IPS-20b (cell line): Measurements from ENCODE around the gene OR8K5.
"Not testable (repeated sequence)": the region's sequence is repeated elsewhere in the genome, so short reads cannot be mapped to it uniquely, and the experiment has no call there.

Experiments
- H3K27ac ChIP-seq: one replicate; pipeline ENCODE4 v1.5.1; 2013; ENCODE audit warnings: low read length
- H3K27me3 ChIP-seq: 2 replicates; pipeline ENCODE4 v1.6.1; 2013; ENCODE audit warnings: mild to moderate bottlenecking, low read length, inconsistent platforms; ENCODE audit not compliant: insufficient read depth
- H3K36me3 ChIP-seq: 2 replicates; pipeline ENCODE4 v1.6.1; 2013; ENCODE audit warnings: low read depth, mild to moderate bottlenecking, inconsistent platforms, low read length, moderate library complexity; ENCODE audit not compliant: insufficient read depth
- H3K4me1 ChIP-seq: 2 replicates; pipeline ENCODE4 v1.6.1; 2013; ENCODE audit warnings: mild to moderate bottlenecking, control low read depth, inconsistent platforms, low read length, moderate library complexity; ENCODE audit not compliant: insufficient read depth
- H3K4me3 ChIP-seq: 2 replicates; pipeline ENCODE4 v1.5.1; 2013; ENCODE audit warnings: mild to moderate bottlenecking, low read length, inconsistent platforms
- H3K9ac ChIP-seq: 2 replicates; pipeline ENCODE4 v1.6.1; 2013; ENCODE audit warnings: low read depth, mild to moderate bottlenecking, inconsistent platforms, low read length, moderate library complexity
- H3K9me3 ChIP-seq: 2 replicates; pipeline ENCODE4 v1.6.1; 2013; ENCODE audit warnings: mild to moderate bottlenecking, low read depth, low read length, inconsistent platforms; ENCODE audit not compliant: insufficient read depth

OR8K5 gene, protein sequence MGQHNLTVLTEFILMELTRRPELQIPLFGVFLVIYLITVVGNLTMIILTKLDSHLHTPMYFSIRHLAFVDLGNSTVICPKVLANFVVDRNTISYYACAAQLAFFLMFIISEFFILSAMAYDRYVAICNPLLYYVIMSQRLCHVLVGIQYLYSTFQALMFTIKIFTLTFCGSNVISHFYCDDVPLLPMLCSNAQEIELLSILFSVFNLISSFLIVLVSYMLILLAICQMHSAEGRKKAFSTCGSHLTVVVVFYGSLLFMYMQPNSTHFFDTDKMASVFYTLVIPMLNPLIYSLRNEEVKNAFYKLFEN

DNA sequence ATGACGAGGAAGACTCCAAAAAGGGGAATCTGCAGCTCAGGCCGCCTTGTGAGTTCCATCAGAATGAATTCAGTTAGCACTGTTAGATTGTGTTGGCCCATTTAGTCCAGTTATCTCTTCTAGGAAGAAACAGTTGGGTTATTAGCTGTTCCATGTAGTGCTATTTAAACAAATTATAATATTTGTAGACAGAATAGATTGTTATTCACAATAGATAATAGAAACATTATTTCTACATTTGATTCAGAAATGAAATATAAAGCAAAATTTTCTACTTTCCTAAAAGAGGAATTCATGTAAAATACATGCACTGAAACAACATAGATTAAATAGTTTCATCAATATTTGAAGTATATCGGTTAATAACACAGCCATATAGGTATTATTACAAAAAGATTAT lies at the start of gene OR8K5:
Gene OR8K5 (minus strand): TSS at position 101 of the 400 bp plus-strand sequence. CDS start 0 bp downstream, at position 101.
- Histone ChIP-seq H3K36me3 (no peaks in the 10 kb centered on the region), H3K4me1 (no peaks in the 10 kb centered on the region), H3K4me3 (no peak within 1 kb of the TSS), H3K27me3 (no peaks in the 10 kb centered on the region), H3K9ac (no peak within 1 kb of the TSS), H3K9me3 (peaks cover 10% of the 10 kb centered on the region; the same call in 1 of the 2 replicates), H3K27ac (no peak within 1 kb of the TSS)

- Histone ChIP-seq H3K9me3 (no peaks in the 10 kb centered on the region; the same call in 1 of the 2 replicates), H3K4me1 (no peaks in the 10 kb centered on the region), H3K27ac (no peak overlapping the region), H3K4me3 (no peak overlapping the region), H3K27me3 (no peaks in the 10 kb centered on the region), H3K36me3 (no peaks in the 10 kb centered on the region), H3K9ac (no peak overlapping the region)
Measured at GRCh38 chr11:56207790-56208189, 47.7 kb upstream of the OR8K5 start.

GRCh38 chr11:56197367-56197766 lies 37.2 kb upstream of the OR8K5 start:
- Histone ChIP-seq H3K4me3 (no peak overlapping the region), H3K4me1 (no peaks in the 10 kb centered on the region), H3K9ac (no peak overlapping the region), H3K9me3 (no peaks in the 10 kb centered on the region), H3K27me3 (no peaks in the 10 kb centered on the region), H3K27ac (no peak overlapping the region), H3K36me3 (no peaks in the 10 kb centered on the region)

- Histone ChIP-seq H3K27me3 (no peaks in the 10 kb centered on the region), H3K27ac (no peak overlapping the region), H3K36me3 (no peaks in the 10 kb centered on the region), H3K4me3 (no peak overlapping the region), H3K4me1 (no peaks in the 10 kb centered on the region), H3K9ac (no peak overlapping the region), H3K9me3 (peaks cover 3% of the 10 kb centered on the region)
Measured at GRCh38 chr11:56196705-56197104, 36.6 kb upstream of the OR8K5 start.

- no peaks in the 10 kb centered on the region for H3K27me3 ChIP-seq
- no peaks in the 10 kb centered on the region for H3K36me3 ChIP-seq
- H3K4me1 ChIP-seq: no peaks in the 10 kb centered on the region
- H3K9me3 ChIP-seq: peaks cover 11% of the 10 kb centered on the region
- H3K27ac ChIP-seq: no peak overlapping the region
- H3K9ac ChIP-seq: no peak overlapping the region
- H3K4me3 ChIP-seq: no peak overlapping the region
Measured at GRCh38 chr11:56188602-56189001, 28.5 kb upstream of the OR8K5 start.

DNA sequence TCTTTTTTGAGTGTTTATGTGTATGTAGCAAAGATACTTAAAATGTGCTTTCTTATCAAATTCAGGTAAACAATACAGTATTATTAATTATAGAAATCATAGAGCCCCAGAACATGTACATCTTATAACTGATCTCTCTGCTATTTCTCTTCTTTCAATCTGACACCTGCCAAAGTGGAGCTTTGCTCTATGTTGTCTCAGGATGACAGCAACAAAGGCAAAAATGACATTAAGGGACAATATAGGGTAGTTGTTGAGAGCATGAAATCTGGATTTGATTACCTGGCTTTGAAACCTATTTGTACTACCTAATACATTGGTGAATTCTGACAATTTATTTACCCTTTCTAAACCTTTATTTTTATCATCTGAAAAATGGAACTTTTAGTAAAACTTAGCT lies 23.3 kb upstream of the OR8K5 start:
- H3K27me3 ChIP-seq: no peaks in the 10 kb centered on the region

DNA sequence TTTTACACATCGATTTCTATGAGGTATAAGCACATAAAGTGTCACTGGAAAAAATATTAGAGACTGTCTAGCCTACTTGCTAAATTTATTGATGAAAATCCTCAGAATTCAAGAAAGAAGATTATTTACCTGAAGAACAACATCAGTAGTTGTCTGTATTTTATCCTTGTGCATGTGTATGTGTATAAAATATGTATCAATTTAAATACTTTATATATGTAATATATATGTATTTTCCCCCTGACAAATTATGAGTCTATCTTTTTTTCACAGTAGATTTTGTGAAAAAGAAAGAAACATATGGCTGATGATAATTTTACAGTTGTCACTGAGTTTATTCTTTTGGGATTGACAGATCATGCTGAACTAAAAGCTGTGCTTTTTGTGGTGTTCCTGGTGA lies 16.2 kb upstream of the OR8K5 start, which contains the start of gene OR5J2:
Gene OR5J2 (plus strand): TSS at position 301 of the 400 bp plus-strand sequence. CDS start 0 bp downstream, at position 301.
- Histone ChIP-seq H3K27me3 (no peaks in the 10 kb centered on the region), H3K4me3 (no peak within 1 kb of the TSS), H3K36me3 (no peaks in the 10 kb centered on the region), H3K9me3 (peaks cover 21% of the 10 kb centered on the region), H3K4me1 (no peaks in the 10 kb centered on the region), H3K9ac (no peak within 1 kb of the TSS), H3K27ac (no peak within 1 kb of the TSS)

More for the DNA sequence above, 23.3 kb upstream of the OR8K5 start:
- Histone ChIP-seq H3K9me3 (peaks cover 15% of the 10 kb centered on the region), H3K4me3 (no peak overlapping the region), H3K27ac (no peak overlapping the region), H3K36me3 (no peaks in the 10 kb centered on the region), H3K4me1 (no peaks in the 10 kb centered on the region), H3K9ac (no peak overlapping the region)

- Histone ChIP-seq H3K9ac (no peak overlapping the region), H3K36me3 (no peaks in the 10 kb centered on the region), H3K27ac (no peak overlapping the region), H3K9me3 (peaks cover 2% of the 10 kb centered on the region; the same call in 1 of the 2 replicates), H3K4me3 (no peak overlapping the region), H3K27me3 (no peaks in the 10 kb centered on the region), H3K4me1 (no peaks in the 10 kb centered on the region)
Measured at GRCh38 chr11:56172256-56172830, 12.2 kb upstream of the OR8K5 start.

GRCh38 chr11:56163804-56164203 lies 3.7 kb upstream of the OR8K5 start:
- Histone ChIP-seq H3K36me3 (no peaks in the 10 kb centered on the region), H3K9me3 (no peaks in the 10 kb centered on the region), H3K27ac (no peak overlapping the region), H3K4me3 (no peak overlapping the region), H3K9ac (no peak overlapping the region), H3K27me3 (no peaks in the 10 kb centered on the region), H3K4me1 (no peaks in the 10 kb centered on the region)

DNA sequence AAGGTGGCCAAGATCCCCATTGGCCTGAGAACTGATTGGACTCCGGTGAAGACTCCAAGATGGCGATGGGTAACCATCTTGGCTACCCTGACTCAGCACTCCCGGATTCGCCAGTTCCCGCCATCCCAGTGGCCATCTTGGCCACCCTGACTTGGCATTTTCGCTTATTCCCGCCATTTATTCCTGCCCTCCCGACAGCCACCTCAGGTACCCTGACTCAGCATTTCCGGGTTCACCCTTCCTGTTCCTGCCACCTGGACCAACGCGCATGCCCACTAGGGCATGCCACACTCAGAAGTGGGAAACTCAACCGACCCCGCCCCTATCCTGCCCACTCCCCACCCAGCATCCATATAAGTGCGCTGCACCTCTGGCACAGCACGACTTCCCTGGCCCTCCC lies 7.8 kb downstream of the OR8K5 start:
- no peaks in the 10 kb centered on the region for H3K4me1 ChIP-seq

GRCh38 chr11:56151376-56151775 lies 8.7 kb downstream of the OR8K5 start:
- Histone ChIP-seq H3K36me3 (no peaks in the 10 kb centered on the region), H3K27me3 (no peaks in the 10 kb centered on the region), H3K9me3 (peaks cover 11% of the 10 kb centered on the region), H3K4me1 (no peaks in the 10 kb centered on the region), H3K4me3 (no peak overlapping the region), H3K9ac (no peak overlapping the region), H3K27ac (no peak overlapping the region)

More for the DNA sequence above, 7.8 kb downstream of the OR8K5 start:
- peaks cover 12% of the 10 kb centered on the region; the same call in 1 of the 2 replicates for H3K9me3 ChIP-seq
- no peak overlapping the region for H3K9ac ChIP-seq
- no peaks in the 10 kb centered on the region for H3K27me3 ChIP-seq
- H3K4me3 ChIP-seq: no peak overlapping the region
- no peak overlapping the region for H3K27ac ChIP-seq
- no peaks in the 10 kb centered on the region for H3K36me3 ChIP-seq

GRCh38 chr11:56143681-56144080 lies 16.4 kb downstream of the OR8K5 start:
- not testable (repeated sequence) for H3K27ac ChIP-seq, H3K4me1 ChIP-seq, H3K9ac ChIP-seq, H3K27me3 ChIP-seq, H3K4me3 ChIP-seq, H3K36me3 ChIP-seq, H3K9me3 ChIP-seq
